Measurements from ENCODE around the gene CAP1. TPM values are rescaled to one million over a fixed set of nuclear protein-coding genes. Genes with fewer than 3 reads are reported as not detected.

CAP1 gene
- total and polyA plus RNA-seq, 2 of the 13 experiments (the other 11 are each of a cell fraction or from before 2014, with no cell fraction given): 174 to 195 TPM

DNA sequence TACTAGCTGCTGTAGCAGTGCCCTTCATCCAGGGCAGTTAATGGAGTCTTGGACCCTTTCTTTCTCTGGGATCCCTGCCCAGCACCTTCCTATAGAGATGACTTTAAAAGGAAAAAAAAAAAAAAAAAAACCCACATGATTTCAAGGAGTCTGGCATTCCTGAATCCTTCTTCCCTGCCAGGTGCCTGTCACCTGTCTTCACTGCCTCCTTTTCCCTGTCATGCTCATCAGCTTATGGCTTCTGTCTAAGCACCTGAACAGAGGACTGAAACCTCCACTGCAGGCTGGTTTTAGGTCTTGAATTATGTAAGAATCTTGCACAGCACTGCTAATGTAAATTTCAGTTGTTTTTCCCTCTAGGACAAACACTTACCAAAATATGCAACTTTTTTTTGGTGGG lies 31.6 kb downstream of the CAP1 start:
- BruUV-seq (replicated peaks): TSS peak; percentile 49
- CTCF ChIA-PET (ENCODE audit: low intra/inter-chr PET ratio, low total read pairs): no interaction called here
- H3K4me2 ChIP-seq (ENCODE audit: low read depth, low read length): no peak overlapping the region

More for the DNA sequence above, 31.6 kb downstream of the CAP1 start:
- Histone ChIP-seq H3K9ac (ENCODE audit: insufficient read depth, low read depth, low read length) (no peak overlapping the region), H3K9me3 (ENCODE audit: low read length) (no peaks in the 10 kb centered on the region), H3K4me1 (ENCODE audit: insufficient read depth, low read length) (no peaks in the 10 kb centered on the region), H4K20me1 (ENCODE audit: insufficient read depth, low read length) (no peaks in the 10 kb centered on the region), H3K79me2 (ENCODE audit: insufficient read depth, low read length) (no peaks in the 10 kb centered on the region), H3K27me3 (ENCODE audit: control insufficient read depth in 1 of 2, insufficient read depth in 2 of 2, low read length in 2 of 2) (no peaks in the 10 kb centered on the region), H3K36me3 (replicated peaks in 1 of 2; ENCODE audit: control insufficient read depth in 1 of 2, insufficient read depth in 2 of 2, low read length in 2 of 2) (peaks cover 28 to 81% of the 10 kb centered on the region in 2 experiments), H2AFZ (ENCODE audit: low read length) (no peak overlapping the region), H3K27ac (ENCODE audit: extremely low read length, insufficient read depth, low read length) (no peak overlapping the region), H3K4me3 (replicated peaks in 1 of 3; ENCODE audit: insufficient read depth in 1 of 3, low read depth in 2 of 3, low read length in 3 of 3) (no peak overlapping the region)
- TF ChIP-seq ZNF75D (CRISPR knock-in tag; IDR thresholded peaks at IDR 0.05; ENCODE audit: borderline replicate concordance) (no peak), ATF7-NPFF (CRISPR knock-in tag; IDR thresholded peaks at IDR 0.05; ENCODE audit: low read depth) (no peak), MXI1 (IDR thresholded peaks at IDR 0.05; ENCODE audit: borderline replicate concordance, low read depth, low read length) (no peak), ZSCAN12 (CRISPR knock-in tag; IDR thresholded peaks at IDR 0.05) (no peak)
- TF ChIP-seq, protein P1, sequence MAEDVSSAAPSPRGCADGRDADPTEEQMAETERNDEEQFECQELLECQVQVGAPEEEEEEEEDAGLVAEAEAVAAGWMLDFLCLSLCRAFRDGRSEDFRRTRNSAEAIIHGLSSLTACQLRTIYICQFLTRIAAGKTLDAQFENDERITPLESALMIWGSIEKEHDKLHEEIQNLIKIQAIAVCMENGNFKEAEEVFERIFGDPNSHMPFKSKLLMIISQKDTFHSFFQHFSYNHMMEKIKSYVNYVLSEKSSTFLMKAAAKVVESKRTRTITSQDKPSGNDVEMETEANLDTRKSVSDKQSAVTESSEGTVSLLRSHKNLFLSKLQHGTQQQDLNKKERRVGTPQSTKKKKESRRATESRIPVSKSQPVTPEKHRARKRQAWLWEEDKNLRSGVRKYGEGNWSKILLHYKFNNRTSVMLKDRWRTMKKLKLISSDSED (CRISPR knock-in tag; IDR thresholded peaks at IDR 0.05): no peak
- TF ChIP-seq, protein P2, sequence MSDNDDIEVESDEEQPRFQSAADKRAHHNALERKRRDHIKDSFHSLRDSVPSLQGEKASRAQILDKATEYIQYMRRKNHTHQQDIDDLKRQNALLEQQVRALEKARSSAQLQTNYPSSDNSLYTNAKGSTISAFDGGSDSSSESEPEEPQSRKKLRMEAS (IDR thresholded peaks at IDR 0.05): no peak
- TF ChIP-seq, protein P3, sequence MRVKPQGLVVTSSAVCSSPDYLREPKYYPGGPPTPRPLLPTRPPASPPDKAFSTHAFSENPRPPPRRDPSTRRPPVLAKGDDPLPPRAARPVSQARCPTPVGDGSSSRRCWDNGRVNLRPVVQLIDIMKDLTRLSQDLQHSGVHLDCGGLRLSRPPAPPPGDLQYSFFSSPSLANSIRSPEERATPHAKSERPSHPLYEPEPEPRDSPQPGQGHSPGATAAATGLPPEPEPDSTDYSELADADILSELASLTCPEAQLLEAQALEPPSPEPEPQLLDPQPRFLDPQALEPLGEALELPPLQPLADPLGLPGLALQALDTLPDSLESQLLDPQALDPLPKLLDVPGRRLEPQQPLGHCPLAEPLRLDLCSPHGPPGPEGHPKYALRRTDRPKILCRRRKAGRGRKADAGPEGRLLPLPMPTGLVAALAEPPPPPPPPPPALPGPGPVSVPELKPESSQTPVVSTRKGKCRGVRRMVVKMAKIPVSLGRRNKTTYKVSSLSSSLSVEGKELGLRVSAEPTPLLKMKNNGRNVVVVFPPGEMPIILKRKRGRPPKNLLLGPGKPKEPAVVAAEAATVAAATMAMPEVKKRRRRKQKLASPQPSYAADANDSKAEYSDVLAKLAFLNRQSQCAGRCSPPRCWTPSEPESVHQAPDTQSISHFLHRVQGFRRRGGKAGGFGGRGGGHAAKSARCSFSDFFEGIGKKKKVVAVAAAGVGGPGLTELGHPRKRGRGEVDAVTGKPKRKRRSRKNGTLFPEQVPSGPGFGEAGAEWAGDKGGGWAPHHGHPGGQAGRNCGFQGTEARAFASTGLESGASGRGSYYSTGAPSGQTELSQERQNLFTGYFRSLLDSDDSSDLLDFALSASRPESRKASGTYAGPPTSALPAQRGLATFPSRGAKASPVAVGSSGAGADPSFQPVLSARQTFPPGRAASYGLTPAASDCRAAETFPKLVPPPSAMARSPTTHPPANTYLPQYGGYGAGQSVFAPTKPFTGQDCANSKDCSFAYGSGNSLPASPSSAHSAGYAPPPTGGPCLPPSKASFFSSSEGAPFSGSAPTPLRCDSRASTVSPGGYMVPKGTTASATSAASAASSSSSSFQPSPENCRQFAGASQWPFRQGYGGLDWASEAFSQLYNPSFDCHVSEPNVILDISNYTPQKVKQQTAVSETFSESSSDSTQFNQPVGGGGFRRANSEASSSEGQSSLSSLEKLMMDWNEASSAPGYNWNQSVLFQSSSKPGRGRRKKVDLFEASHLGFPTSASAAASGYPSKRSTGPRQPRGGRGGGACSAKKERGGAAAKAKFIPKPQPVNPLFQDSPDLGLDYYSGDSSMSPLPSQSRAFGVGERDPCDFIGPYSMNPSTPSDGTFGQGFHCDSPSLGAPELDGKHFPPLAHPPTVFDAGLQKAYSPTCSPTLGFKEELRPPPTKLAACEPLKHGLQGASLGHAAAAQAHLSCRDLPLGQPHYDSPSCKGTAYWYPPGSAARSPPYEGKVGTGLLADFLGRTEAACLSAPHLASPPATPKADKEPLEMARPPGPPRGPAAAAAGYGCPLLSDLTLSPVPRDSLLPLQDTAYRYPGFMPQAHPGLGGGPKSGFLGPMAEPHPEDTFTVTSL (CRISPR knock-in tag; IDR thresholded peaks at IDR 0.05; ENCODE audit: borderline replicate concordance): no peak
- POLR2A ChIA-PET: no interaction called here
- in situ Hi-C loops (cut with HindIII; ENCODE audit: extremely low pct_ligation_motif_present, low pct_unique_long_range_greater_than_20kb) (no loop called here), intact Hi-C loops (cut with micrococcal nuclease; ENCODE audit: unreplicated experiment) (no loop called here)
- FAIRE-seq (no peak), DNase-seq (ENCODE audit: low spot score) (no peak), ATAC-seq (no peak)
